NCI-H187 treated with DMSO at 0.1 percent for 48 hours (cell line): ENCODE measurements around the gene UROS.

Experiments used
- DNase-seq: peaks from one replicate; lab custom pipeline; 2025; lab: John Stamatoyannopoulos, UW

Gene UROS

DNA sequence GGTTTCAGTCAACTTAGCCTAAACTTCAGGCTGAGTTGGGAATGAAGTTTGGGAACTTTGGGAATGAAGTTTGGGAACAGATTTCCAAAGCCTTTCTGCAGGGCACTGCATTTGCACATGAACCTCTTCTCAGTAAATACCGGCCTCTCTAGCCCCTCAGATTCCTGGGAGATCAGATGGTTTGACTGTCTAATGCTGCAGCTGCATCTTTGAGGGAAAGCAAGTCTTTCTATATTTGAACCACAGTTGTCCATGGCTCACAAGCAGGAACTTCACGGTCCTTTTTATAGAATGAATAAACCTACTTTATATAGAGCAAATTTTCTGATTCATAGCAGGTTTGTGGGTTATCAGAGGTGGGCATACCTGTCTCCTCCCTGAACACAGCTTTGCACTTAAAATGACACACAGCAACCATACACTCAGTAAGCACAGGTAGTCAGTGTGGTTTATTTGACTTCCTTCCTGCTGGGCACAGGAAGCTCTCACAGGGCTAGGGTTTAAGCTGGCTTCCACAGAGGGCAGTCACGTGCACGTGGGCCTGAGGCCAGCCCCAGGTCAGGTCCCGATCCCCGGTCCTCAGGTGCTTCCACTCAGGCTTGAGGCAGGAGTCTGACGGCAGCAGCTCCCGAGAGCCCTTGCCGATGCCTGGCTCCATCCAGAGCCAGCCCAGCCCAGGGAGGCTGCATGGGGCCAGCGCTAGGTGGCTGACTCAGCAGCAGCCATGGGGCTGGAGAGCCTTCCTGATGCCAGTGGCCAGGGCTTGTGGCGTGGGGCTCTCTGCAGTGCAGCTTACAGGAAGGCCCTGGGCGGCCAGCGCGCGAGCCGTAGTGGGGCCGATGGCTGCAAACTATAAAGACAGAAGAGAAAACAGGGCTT lies 34.7 kb downstream of the UROS start:
- DNase-seq, result no peak

DNA sequence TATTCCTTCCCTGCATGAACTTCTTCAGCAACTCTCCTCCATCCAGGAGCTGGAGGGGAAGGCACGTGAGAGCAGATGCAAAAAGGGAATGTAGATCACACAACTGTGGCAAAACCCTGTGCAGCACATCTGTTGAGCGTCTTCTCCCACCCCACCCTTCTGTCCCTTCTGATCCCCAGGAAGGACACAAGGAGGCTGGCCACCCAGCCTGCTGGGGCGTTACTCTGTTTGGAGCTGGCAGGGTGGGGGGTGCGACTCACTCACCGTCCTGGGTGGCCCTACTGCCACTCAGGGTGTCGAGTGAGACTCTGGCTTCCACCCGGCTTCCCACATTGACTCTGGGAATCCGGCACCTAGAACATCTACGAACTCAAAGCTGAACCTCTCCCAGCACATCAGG lies 37.3 kb downstream of the UROS start:
- DNase-seq, result no peak

DNA sequence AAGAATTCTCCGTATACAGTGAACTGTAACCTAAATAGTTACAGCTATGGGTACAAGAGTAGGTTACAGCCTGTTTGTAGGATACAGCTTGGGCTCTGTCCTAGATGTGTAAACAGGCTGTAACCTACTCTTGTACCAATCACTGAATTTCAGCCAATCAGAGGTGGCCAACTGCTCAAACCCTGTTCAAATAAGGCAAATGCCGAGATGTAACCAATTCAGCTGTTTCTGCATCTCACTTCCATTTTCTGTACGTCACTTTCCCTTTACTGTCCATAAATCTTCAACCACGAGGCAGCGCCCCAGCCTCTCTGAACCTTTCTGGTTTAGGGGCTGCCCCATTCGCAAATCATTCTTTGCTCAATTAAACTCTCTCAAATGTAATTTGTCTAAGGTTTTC lies 39.1 kb downstream of the UROS start:
- no peak for DNase-seq

GRCh38 chr10:125783408-125783807 lies 39.6 kb downstream of the UROS start:
- no peak for DNase-seq

DNA sequence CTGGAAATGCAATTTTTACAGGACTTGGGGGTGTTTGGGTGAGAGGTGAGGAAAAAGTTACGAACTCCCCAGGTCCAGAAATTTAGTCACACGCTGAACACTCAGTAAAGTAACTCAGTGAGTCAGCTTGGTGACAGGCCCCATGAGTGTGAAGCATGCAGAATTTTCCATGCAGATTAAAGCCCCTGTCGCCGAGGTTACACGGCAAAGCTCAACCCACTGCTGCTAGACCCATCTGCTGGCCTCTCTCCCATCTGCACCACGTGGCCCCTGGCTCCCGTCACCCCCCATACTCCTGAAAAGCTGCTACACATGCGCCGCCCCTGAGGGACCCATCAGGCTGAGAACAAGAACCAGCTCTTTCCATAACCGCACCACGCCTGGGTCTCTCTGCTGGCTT lies 40.4 kb downstream of the UROS start:
- no peak for DNase-seq

DNA sequence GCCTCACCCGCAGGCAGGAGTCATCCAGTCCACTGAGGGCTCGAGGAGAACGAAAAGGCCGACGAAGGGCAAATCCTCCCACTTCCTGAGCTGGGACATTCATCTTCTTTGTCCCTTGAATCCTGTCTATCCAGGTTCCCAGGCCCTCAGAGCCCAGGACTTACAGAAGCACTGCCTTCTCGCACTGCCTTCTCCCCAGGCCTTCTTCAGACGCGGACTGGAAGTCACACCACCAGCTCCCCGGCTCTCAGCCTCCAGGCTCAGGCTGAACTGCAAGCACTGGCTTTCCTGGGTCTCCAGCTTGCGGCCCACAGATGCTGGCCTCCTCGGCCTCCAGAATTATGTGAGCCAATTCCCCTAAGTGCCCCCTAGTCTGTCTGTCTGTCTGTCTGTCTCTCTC lies 41.0 kb downstream of the UROS start:
- DNase-seq, result no peak

DNA sequence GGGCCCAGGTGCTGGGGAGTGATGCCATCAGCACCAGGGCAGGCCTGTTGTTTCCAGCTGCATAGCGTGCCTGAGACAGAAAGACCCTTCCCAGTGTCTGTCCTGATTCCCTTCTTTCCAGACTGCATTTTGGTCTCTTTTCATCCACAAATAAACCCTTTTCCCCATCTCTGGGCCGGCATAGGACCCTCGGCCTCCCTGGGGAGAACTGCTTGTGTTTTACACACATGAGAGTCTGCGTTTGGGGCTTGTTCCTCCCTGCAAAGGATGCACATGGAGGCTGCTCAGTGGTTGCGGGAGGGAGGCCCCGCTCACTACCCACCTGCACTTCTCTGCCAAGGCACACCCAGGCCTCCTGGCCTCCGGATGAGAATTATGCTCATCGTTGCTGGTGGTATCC lies 41.7 kb downstream of the UROS start:
- DNase-seq, result no peak

- no peak for DNase-seq
These were observed 43.4 kb downstream of the UROS start for GRCh38 chr10:125779403-125780327.

DNA sequence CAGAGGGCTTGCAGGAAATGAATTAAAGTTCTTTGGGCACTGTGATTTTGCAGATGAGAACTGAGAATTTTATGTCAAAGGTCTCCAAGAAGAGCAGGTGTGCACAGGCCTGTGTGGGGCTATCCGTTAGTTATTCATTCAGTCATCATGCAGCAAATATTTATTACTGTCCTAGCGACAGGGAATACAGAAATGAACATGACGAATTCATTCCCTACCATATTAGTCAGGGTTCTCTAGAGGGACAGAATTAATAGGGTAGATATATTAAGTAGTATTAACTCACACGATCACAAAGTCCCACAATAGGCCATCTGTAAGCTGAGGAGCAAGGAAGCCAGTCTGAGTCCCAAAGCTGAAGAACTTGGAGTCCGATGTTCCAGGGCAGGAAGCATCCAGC lies 44.5 kb downstream of the UROS start:
- DNase-seq, result no peak

DNA sequence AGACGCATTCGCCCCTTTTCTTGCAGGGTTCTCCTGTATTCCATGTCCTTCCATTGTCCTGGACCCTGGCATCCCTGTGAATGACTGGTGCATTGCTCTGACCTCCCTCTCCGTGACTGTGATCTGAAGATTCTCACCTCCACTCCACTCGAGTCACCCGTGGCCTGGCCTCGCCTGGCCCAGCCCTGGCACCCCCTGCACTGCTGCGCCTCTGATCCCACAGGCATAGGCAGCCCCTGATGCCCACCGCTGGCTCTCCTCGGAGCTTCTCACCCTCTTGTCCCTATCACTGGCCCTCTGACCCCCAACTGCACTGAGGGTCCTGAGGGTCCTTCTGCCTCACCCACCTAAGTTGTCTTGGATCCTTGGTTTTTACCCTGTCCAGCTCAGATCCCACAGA lies 45.3 kb downstream of the UROS start:
- no peak for DNase-seq

DNA sequence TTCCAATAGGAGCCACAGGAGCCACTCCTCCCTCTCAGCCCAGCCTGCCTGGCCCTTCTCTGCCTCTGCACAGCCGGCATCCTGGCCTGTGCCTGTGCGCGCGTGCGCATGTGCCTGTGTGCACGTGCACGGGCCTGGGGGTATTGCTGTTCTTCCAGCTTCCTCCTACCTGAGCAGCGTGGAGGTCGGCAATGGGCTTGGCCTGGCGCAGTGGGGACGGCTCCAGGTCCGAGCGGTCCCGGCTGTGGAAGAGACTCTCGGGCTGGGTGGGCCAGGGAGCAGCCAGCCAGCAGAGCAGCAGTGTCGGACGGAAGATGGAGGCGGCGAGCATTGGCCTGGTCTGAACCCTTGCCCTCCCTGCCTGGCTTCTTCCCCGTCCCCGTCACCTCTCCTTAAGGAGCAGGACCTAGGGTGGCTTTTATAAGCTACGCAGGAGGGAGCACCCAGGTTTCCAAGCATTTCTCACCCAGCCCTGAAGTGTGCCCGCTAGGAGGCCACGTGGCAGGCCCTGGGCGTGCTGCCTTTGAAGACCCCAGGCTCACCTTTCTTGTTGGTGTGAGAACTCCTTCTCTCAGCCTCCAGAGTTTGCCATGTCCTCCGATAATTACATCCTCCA lies 47.5 kb downstream of the UROS start, which contains the start of gene MMP21:
TSS of gene MMP21 (minus strand) at position 331 of the 616 bp plus-strand sequence. CDS start at position 331, 0 bp downstream.
- no peak for DNase-seq

- no peak for DNase-seq
These were observed 48.4 kb downstream of the UROS start for GRCh38 chr10:125774581-125775191.

DNA sequence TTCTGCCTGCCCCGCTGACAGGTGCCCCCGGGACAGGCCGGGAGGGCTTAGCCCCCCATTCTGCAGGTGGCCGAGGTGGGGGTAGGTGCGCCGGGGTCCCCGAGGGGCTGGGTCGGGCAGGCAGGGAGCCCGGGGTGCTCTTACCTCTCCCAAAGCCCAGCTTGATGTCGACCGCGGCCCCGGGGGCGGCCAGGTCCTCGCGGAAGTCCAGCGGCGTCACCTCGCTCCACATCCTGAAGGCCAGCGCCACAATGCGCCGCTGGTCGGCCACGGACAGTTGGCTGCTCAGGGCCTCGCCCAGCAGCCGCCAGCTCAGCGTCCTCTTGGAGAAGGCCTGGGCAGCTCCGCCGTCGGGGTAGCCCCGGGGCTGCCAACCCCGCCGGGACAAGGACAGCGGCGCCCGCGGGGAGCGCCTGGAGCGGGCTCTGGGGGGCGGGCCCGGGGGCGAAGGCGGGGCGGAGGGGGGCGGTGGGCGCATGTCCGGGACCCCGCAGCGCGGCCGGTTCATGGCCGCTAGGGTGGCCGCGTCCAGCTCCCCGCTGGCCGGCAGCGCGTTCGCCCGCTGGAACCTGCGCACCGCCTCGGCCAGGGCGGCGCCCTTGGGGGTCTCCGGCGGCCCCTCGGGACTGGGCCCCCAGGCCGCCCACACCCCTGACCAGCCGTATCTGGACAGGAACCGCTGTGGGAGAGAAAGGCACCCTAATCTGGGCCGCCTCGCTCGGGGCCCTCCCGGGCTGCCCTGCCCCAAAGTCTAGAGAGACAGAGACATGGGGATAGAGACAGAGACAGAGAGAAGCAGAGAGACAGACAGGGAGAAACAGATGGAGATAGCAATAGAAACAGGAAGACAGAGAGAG lies 49.1 kb downstream of the UROS start:
- DNase-seq, result no peak

DNA sequence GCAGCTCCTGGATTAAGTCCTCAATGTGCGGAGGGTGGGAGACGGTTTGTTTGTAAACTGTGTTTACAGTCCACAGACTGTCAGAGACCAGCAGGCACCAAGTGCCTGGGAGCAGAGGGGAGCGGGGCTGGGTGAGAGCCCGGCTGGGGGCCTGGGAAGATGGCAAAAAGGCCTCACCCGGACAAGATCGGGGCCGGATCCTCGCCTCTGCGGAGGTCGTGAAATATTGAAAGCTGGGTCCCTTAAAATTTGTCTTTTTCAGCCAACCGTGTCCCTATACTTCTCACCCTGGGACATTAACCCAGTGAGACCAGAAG lies 50.2 kb downstream of the UROS start:
- no peak for DNase-seq

DNA sequence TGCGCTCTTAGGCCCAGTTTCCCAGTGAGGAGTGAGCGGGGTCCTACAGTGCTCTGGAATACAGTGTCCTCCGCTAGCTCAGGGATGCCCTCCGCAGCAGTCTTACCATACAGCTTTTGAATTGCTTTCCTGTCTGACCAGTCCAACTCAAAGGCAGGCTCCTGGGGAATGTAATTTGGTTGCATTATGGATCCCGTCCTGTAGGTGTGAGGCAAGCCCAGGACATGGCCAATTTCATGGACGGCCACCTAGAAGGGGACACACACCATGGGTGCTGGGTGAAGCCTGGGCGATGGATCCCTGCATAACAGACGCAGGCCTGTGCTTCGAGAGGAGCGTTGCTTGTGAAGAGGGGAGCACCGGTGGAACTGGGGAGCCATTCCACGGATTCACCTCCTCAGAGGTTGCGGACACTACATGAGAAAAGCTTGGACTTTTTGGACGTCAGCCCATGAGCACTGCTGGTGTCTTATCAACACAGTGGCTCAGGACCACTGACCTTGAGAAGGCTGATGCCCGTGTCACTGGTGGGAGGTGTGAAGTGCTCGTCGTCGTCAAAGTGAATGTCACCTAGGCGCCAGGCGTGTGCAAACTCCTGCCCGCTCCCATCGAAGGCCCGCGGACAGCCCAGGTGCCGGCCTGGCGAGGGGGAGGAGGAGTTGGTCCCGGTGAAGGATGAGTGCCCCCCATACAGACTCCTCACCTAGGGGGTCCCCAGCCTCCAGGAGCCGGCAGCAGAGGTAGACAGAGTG lies 50.8 kb downstream of the UROS start:
- no peak for DNase-seq

GRCh38 chr10:125770844-125771243 lies 52.2 kb downstream of the UROS start:
- DNase-seq, result no peak

- DNase-seq, result no peak
These were observed 53.9 kb downstream of the UROS start for GRCh38 chr10:125769175-125769574.

- no peak for DNase-seq
These were observed 54.7 kb downstream of the UROS start for GRCh38 chr10:125768219-125768855.

- no peak for DNase-seq
These were observed 56.5 kb downstream of the UROS start for GRCh38 chr10:125766511-125766910.

GRCh38 chr10:125765835-125766234 lies 57.2 kb downstream of the UROS start:
- no peak for DNase-seq
